BJ (cell line): ENCODE data around the gene SAMD11. TPM values are rescaled to one million over a fixed set of nuclear protein-coding genes. Genes with fewer than 3 reads are reported as not detected.

ENCODE experiments used
- CTCF ChIA-PET: fragments of 350-600 bp; formaldehyde crosslinking; extraction: SDS; loops from one replicate; lab custom pipeline; 2021; ENCODE audit warnings: antibody characterized with exemption, inconsistent platforms; lab: Yijun Ruan, JAX
- POLR2A ChIA-PET: fragments of 300-600 bp; sonication (Branson Sonifier 250); formaldehyde crosslinking; extraction: SDS; loops from one replicate; lab custom pipeline; 2021; ENCODE audit warnings: antibody characterized with exemption; lab: Charles Lee
- DNase-seq: peaks from one replicate; pipeline ENCODE4 v3.0.0-alpha.2; 2011; ENCODE audit warnings: low read depth
- H3K27me3 ChIP-seq: 2 replicates; pipeline ENCODE4 v1.6.0; 2011; ENCODE audit warnings: low read length; ENCODE audit not compliant: control insufficient read depth, insufficient read depth
- H3K36me3 ChIP-seq: 2 replicates; pipeline ENCODE4 v1.5.1; 2011; ENCODE audit warnings: low read length; ENCODE audit not compliant: control insufficient read depth, insufficient read depth
- H3K4me3 ChIP-seq: 2 replicates; pipeline ENCODE4 v1.5.1; 2011; ENCODE audit warnings: low read depth, mild to moderate bottlenecking, control low read depth, low read length
- CTCF ChIP-seq: IDR thresholded peaks from 2 replicates; pipeline ENCODE4 v1.5.1; 2011; ENCODE audit warnings: low read depth, mild to moderate bottlenecking, control low read depth, inconsistent platforms, low read length, moderate library complexity; ENCODE audit not compliant: insufficient read depth
- polyA plus RNA-seq: library from polyadenylated mRNA; depleted of rRNA; stranded (reverse); fragments of >200 nt; gene quantifications from 2 replicates; pipeline ENCODE4 v1.2.3, GENCODE V29; 2011

SAMD11 gene
- polyA plus RNA-seq, 1 experiment: 10.0 TPM

DNA sequence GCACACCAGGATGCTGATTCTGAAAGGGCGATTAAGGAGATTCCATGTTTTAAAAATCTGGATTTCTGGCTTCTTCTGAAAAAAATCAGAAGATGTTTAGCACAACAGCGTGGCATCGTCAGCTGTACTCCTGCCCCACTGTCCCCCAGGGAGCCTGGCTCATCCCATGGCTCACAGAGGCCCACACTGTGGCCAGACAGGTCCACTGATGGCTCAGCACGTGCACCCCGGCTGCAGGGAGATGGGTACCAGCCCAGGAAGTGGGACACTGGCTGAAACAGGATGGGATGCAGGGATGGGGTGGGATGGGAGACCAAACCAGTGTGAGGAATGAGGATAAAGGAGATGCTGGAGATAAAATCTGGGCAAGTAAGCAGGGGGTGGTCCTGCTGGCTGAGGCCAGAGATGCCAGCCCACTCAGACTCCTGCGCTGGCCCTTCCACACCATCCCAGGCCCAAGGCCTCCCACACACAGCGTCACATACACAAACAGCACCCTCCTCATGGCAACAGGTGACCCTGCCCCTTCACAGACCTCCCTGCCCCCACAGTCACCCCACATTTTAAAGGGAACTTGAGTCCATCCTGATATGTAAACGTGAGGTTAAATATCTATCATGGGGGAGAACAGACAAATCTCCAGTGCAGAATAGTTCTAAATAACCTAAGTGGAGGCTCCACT, 23.9 kb upstream of the SAMD11 start:
- Histone ChIP-seq H3K4me3 (no peak overlapping the region), H3K36me3 (no peaks in the 10 kb centered on the region), H3K27me3 (peaks cover 6% of the 10 kb centered on the region; the same call in 1 of the 2 replicates)
- CTCF ChIA-PET: no interaction called here
- TF ChIP-seq CTCF: no peak
- no peak for DNase-seq
- POLR2A ChIA-PET: no interaction called here

DNA sequence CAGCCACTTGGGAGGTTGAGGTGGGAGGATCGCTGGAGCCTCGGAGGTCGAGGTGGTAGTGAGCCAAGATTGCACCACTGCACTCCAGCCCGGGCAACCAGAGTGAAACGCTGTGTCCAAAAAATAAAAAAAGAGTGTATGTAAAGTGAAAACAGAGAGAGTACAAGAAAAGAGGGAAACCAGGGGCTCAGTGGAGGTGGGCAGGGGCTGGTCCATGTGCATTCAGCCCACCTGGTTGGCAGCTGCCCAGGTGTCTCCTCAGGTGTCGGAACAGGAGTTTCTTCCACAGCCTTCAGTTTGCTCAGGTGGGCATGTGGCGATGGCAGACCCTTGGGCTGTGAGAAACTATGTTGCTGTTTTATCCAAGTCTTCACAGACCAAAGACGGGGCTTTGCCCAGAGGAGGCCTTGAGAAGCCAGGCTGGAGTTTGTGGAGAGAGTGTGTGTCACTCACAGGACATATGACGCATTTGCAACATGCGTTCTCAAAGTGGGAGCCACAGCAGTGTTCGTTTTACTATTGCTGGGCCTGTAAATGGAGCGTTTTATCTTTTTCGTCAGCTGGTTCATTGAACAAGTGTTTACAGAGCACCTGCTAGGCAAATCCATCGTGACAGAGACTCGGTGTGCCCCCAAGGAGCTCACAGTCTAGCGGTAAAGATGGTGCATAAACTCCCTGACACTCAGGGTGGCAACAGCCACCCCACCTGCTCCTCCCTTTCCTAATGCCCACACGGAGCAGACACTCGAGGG, 22.4 kb upstream of the SAMD11 start:
- POLR2A ChIA-PET: no interaction called here
- Histone ChIP-seq H3K36me3 (no peaks in the 10 kb centered on the region), H3K27me3 (peaks cover 6% of the 10 kb centered on the region; the same call in 1 of the 2 replicates), H3K4me3 (no peak overlapping the region)
- CTCF ChIA-PET: no interaction called here
- TF ChIP-seq CTCF: no peak
- DNase-seq: no peak

GRCh38 chr1:902802-903201, 20.9 kb upstream of the SAMD11 start:
- no peaks in the 10 kb centered on the region for H3K36me3 ChIP-seq
- POLR2A ChIA-PET: no interaction called here
- no peak for DNase-seq
- no peak overlapping the region for H3K4me3 ChIP-seq
- CTCF ChIA-PET: interaction anchor here (1.8 to 4.5 kb wide), 2 partner anchors 35 to 71 kb away, joined by 4 to 28 read pairs; no protein-coding TSS in a partner anchor
- H3K27me3 ChIP-seq: 0 out of 2 replicates have a peak, but pooled peaks cover 6% of the 10 kb centered on the region
- TF ChIP-seq CTCF: no peak

DNA sequence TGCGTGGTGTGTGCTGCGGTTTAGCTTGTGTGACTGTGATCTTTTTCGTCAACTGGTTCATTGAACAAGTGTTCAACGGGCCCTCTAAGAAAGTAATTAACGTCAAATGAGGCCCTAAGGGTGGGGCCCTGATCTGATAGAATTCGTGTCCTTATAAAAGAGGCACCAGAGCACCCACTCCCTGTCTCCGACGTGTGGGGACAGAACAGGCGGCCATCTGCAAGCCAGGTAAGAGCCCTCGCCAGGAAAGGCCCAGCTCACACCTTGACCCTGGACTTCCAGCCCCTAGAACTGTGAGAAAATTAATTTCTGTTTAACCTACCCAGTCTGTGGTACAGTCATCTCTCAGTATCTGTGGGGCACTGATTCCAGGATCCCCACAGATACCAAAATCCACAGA, 20.4 kb upstream of the SAMD11 start:
- CTCF ChIA-PET: interaction anchor here (0.9 to 4.5 kb wide), 3 partner anchors 34 to 71 kb away, joined by 3 to 28 read pairs (median 4); no protein-coding TSS in a partner anchor

More for the DNA sequence above, 20.4 kb upstream of the SAMD11 start:
- H3K36me3 ChIP-seq: no peaks in the 10 kb centered on the region
- POLR2A ChIA-PET: no interaction called here
- H3K27me3 ChIP-seq: 0 out of 2 replicates have a peak, but pooled peaks cover 4% of the 10 kb centered on the region
- no peak for TF ChIP-seq CTCF
- no peak for DNase-seq
- no peak overlapping the region for H3K4me3 ChIP-seq
